Activated CD4-positive, alpha-beta T cell treated with anti-CD3 and anti-CD28 coated beads, Interleukin-2, amount 10 ng/mL, durations not matched to agents 7 days and 5 days (primary cell): ENCODE data around the gene TERT. TPM values are rescaled to one million over a fixed set of nuclear protein-coding genes. Genes with fewer than 3 reads are reported as not detected.
"Not testable (repeated sequence)": the region's sequence is repeated elsewhere in the genome, so short reads cannot be mapped to it uniquely, and the experiment has no call there.

Experiments
- CTCF ChIA-PET: fragments of 350-600 bp; sonication (Branson Sonifier 250); formaldehyde crosslinking; loops from one replicate; lab custom pipeline; 2021; ENCODE audit warnings: antibody characterized with exemption; lab: Charles Lee
- POLR2A ChIA-PET: fragments of 350-600 bp; sonication (Branson Sonifier 250); formaldehyde crosslinking; loops from one replicate; lab custom pipeline; 2021; ENCODE audit warnings: antibody characterized with exemption; lab: Charles Lee
- DNase-seq: peaks from one replicate; pipeline ENCODE4 v3.0.0-alpha.2; 2020
- H3K27ac Mint-ChIP-seq: one replicate; pipeline ENCODE4 v1.8.0; 2021; ENCODE audit warnings: mild to moderate bottlenecking, moderate library complexity, mixed read lengths
- H3K27me3 Mint-ChIP-seq: one replicate; pipeline ENCODE4 v1.8.0; 2021; ENCODE audit warnings: mixed read lengths
- H3K36me3 Mint-ChIP-seq: one replicate; pipeline ENCODE4 v1.8.0; 2021; ENCODE audit warnings: low read depth, mixed read lengths
- H3K4me1 Mint-ChIP-seq: one replicate; pipeline ENCODE4 v1.8.0; 2021; ENCODE audit warnings: mixed read lengths
- H3K4me3 Mint-ChIP-seq: one replicate; pipeline ENCODE4 v1.8.0; 2021; ENCODE audit warnings: mild to moderate bottlenecking, moderate library complexity, mixed read lengths
- H3K9me3 Mint-ChIP-seq: one replicate; pipeline ENCODE4 v1.8.0; 2021; ENCODE audit warnings: mixed read lengths
- total RNA-seq, 2 experiments: library from RNA; stranded (reverse); gene quantifications; one replicate each; pipeline ENCODE4 v1.2.3, GENCODE V29; 2021

Gene TERT
- total RNA-seq, 2 experiments from 2014 or later: 3.4 to 5.6 TPM

- POLR2A ChIA-PET: interaction anchor here (0.8 kb wide), 1 partner anchor 10 kb away, joined by 3 read pairs; no protein-coding TSS in a partner anchor
- CTCF ChIA-PET: interaction anchor here (0.6 kb wide), 1 partner anchor 10 kb away, joined by 4 read pairs; no protein-coding TSS in a partner anchor
- no peak for DNase-seq
- no peaks in the 10 kb centered on the region for H3K9me3 Mint-ChIP-seq
- no peak overlapping the region for H3K4me3 Mint-ChIP-seq
- no peaks in the 10 kb centered on the region for H3K27me3 Mint-ChIP-seq
- H3K4me1 Mint-ChIP-seq: peaks cover 27% of the 10 kb centered on the region
- H3K27ac Mint-ChIP-seq: peak overlapping the region; percentile 80
- H3K36me3 Mint-ChIP-seq: peaks cover 42% of the 10 kb centered on the region
Observed at GRCh38 chr5:1336749-1337488, 42.1 kb upstream of the TERT start.

DNA sequence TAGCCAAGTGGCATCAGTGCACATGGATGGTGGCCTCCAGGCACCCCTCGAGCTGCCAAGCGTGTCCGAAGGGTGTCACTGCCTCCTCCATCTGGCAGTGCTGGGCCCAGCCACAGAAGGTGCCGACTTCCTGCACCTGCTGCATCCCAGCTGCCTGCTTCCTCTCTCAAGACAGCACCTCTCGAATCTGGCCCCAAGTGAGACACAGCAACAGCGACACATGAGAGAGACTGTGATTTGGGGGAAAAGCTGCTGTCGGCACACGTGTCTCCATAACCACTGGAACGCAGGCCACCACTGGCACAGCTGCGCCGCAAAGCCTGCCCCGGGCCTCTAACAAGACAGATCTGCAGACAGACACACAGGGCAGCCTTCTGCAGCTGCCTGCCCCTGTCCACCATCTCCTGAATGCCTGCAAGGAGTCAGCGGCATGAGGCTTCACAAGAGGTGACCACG is 41.3 kb upstream of the TERT start:
- ChIA-PET CTCF (no interaction called here), POLR2A (interaction anchor here (0.8 kb wide), 1 partner anchor 9 kb away, joined by 3 read pairs; no protein-coding TSS in a partner anchor)
- Mint-ChIP-seq H3K4me1 (peaks cover 24% of the 10 kb centered on the region), H3K36me3 (peaks cover 39% of the 10 kb centered on the region), H3K4me3 (no peak overlapping the region), H3K9me3 (no peaks in the 10 kb centered on the region), H3K27ac (peak overlapping the region; percentile 80), H3K27me3 (no peaks in the 10 kb centered on the region)
- peak; percentile 29 for DNase-seq

GRCh38 chr5:1335540-1336095 is 40.8 kb upstream of the TERT start:
- Mint-ChIP-seq H3K36me3 (peaks cover 37% of the 10 kb centered on the region), H3K27ac (peak overlapping the region; percentile 80)

DNA sequence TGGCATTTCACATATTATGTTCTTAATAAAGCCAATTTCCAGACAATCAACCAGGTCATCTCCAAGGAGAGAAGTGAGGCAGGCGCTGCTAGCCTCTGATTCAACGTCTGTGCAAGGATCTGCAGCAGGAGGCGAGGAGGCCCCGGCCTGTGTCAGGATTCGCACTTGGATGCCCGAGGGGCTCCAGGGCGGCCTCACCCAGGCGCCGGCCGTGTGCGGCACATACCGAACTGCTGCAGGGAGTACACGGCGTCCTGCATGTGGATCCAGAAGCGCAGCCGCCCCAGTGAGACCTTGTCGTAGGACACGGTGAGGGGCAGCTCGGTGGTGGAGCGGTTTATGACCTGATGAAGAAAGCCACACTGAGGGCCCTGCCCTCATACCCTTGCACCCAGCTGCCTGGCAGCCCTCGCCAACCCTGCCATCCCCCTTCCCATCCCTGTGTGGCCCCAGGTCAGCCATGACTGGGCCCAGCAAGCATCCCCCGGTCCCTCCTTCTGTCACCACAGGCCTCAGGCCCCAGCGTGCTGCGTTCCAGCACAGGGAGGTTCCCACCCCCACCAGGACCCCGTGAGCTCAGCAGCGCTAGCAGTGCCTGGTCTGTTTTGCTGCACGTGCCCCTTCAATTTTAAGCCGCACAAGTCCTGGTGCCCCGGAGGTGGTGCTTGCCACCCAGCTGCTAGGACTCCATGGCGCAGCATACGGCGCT is 40.1 kb upstream of the TERT start:
- peaks cover 20% of the 10 kb centered on the region for H3K4me1 Mint-ChIP-seq
- POLR2A ChIA-PET: no interaction called here
- H3K4me3 Mint-ChIP-seq: no peak overlapping the region
- H3K9me3 Mint-ChIP-seq: no peaks in the 10 kb centered on the region
- H3K27ac Mint-ChIP-seq: no peak overlapping the region
- DNase-seq: no peak
- peaks cover 32% of the 10 kb centered on the region for H3K36me3 Mint-ChIP-seq
- CTCF ChIA-PET: no interaction called here
- H3K27me3 Mint-ChIP-seq: no peaks in the 10 kb centered on the region

More at GRCh38 chr5:1335540-1336095, 40.8 kb upstream of the TERT start:
- Mint-ChIP-seq H3K4me3 (no peak overlapping the region), H3K9me3 (no peaks in the 10 kb centered on the region), H3K27me3 (no peaks in the 10 kb centered on the region), H3K4me1 (peaks cover 22% of the 10 kb centered on the region)
- POLR2A ChIA-PET: no interaction called here
- CTCF ChIA-PET: no interaction called here
- DNase-seq: no peak

DNA sequence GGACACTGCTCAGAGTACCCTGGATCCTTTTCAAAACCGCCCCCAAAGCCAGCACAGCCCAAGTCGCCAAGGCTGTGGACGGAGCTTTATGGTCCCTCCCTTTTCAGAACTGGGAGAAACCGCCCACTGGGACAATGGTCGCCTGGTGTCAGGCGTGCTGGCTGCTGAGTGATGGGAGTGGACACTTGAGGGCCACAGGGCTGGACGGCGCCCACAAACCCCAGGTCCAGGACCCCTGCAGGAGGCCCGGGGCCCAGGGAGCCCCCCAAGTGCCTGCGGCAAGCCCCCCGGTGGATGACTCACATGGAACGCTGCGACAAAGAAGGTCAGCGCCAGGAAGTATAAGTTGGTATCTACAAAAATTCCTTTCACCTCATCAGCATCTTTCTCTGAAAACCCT is 39.1 kb upstream of the TERT start:
- CTCF ChIA-PET: no interaction called here
- DNase-seq: no peak
- POLR2A ChIA-PET: no interaction called here
- no peaks in the 10 kb centered on the region for H3K9me3 Mint-ChIP-seq
- no peaks in the 10 kb centered on the region for H3K27me3 Mint-ChIP-seq
- H3K27ac Mint-ChIP-seq: no peak overlapping the region
- H3K4me1 Mint-ChIP-seq: peaks cover 20% of the 10 kb centered on the region
- H3K4me3 Mint-ChIP-seq: no peak overlapping the region
- H3K36me3 Mint-ChIP-seq: peaks cover 32% of the 10 kb centered on the region

- POLR2A ChIA-PET, DNase-seq, H3K27ac Mint-ChIP-seq, H3K27me3 Mint-ChIP-seq, H3K9me3 Mint-ChIP-seq, CTCF ChIA-PET, H3K4me3 Mint-ChIP-seq: not testable (repeated sequence)
- Mint-ChIP-seq H3K4me1 (peaks cover 20% of the 10 kb centered on the region), H3K36me3 (peaks cover 30% of the 10 kb centered on the region)
Observed at GRCh38 chr5:1333286-1333685, 38.4 kb upstream of the TERT start.

DNA sequence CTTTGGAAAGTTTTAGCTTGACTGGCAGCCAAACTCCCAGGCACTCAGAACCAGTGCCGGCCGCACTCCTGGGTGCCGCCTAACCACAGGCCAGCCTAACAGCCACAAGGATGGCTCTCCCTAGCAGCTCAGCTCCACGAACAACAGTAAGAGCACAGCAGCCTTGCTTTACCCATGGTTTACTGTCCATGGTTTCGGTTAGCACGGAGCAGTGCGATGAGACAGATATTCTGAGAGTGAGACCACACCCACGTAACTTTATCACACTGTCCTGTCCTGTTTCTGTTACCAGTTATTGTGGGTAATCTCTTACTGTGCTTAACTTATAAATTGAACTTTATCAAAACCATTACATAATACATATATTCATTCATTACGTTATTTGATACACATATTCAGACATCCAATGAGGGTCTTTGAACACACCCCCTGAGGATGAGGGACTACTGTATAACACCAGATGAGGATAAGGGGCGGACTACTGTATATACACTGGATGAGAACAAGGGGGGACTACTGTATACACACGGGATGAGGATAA is 37.7 kb upstream of the TERT start:
- Mint-ChIP-seq H3K36me3 (peaks cover 25% of the 10 kb centered on the region), H3K27ac (no peak overlapping the region)

DNA sequence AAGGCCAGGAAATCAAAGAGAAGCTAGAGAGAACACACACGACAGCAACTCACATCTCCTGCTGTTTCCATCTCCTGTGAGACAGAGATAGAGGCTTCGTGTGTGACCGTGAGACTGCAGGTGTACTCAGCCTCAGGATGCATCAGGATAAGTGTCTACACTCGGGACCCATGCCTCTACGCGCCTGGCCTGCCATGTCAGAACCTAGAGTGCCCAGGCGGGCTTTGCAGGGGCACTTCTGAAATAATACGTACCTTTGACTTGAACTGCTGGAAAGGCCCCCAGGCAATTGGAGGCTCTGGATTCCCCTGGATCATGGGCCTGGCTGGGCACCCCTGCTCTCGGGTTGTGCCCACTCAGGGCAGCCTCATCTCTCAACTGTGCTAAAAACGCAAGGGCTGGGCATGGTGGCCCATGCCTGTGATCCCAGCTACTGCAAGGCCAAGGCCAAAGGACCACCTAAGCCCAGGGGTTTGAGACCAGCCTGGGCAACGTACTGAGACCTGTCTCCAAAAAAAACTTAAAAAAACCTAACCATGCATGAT is 37.1 kb upstream of the TERT start:
- Mint-ChIP-seq H3K4me1 (peaks cover 12% of the 10 kb centered on the region), H3K27me3 (no peaks in the 10 kb centered on the region), H3K36me3 (peaks cover 23% of the 10 kb centered on the region), H3K27ac (no peak overlapping the region), H3K9me3 (no peaks in the 10 kb centered on the region), H3K4me3 (no peak overlapping the region)
- POLR2A ChIA-PET: no interaction called here
- no peak for DNase-seq
- CTCF ChIA-PET: interaction anchor here (0.9 kb wide), 1 partner anchor 37 kb away, joined by 3 read pairs; the partner anchor contains the start of gene TERT

More for the DNA sequence above, 37.7 kb upstream of the TERT start:
- H3K4me1 Mint-ChIP-seq: peaks cover 18% of the 10 kb centered on the region
- DNase-seq: no peak
- CTCF ChIA-PET: interaction anchor here (0.9 kb wide), 1 partner anchor 38 kb away, joined by 3 read pairs; the partner anchor contains the start of gene TERT
- H3K4me3 Mint-ChIP-seq: no peak overlapping the region
- no peaks in the 10 kb centered on the region for H3K27me3 Mint-ChIP-seq
- H3K9me3 Mint-ChIP-seq: no peaks in the 10 kb centered on the region
- POLR2A ChIA-PET: no interaction called here

GRCh38 chr5:1330847-1331831 is 36.3 kb upstream of the TERT start:
- DNase-seq: no peak
- H3K27ac Mint-ChIP-seq: no peak overlapping the region
- H3K27me3 Mint-ChIP-seq: no peaks in the 10 kb centered on the region
- ChIA-PET POLR2A (no interaction called here), CTCF (interaction anchor here (0.9 kb wide), 2 partner anchors 18 to 37 kb away, joined by 3 read pairs; partner anchors contain the start of gene TERT)
- no peak overlapping the region for H3K4me3 Mint-ChIP-seq
- H3K4me1 Mint-ChIP-seq: peaks cover 5% of the 10 kb centered on the region
- H3K36me3 Mint-ChIP-seq: peaks cover 24% of the 10 kb centered on the region
- H3K9me3 Mint-ChIP-seq: no peaks in the 10 kb centered on the region

- POLR2A ChIA-PET: no interaction called here
- Mint-ChIP-seq H3K36me3 (peaks cover 25% of the 10 kb centered on the region), H3K4me1 (peaks cover 2% of the 10 kb centered on the region), H3K9me3 (no peaks in the 10 kb centered on the region), H3K27me3 (no peaks in the 10 kb centered on the region), H3K27ac (no peak overlapping the region), H3K4me3 (no peak overlapping the region)
- CTCF ChIA-PET: interaction anchor here (0.9 kb wide), 1 partner anchor 17 kb away, joined by 3 read pairs; no protein-coding TSS in a partner anchor
- DNase-seq: no peak
Observed at GRCh38 chr5:1330146-1330846, 35.4 kb upstream of the TERT start.

- CTCF ChIA-PET: interaction anchor here (0.9 to 1.6 kb wide), 2 partner anchors 10 to 12 kb away, joined by 3 to 4 read pairs; no protein-coding TSS in a partner anchor
- Mint-ChIP-seq H3K27ac (no peak overlapping the region), H3K27me3 (no peaks in the 10 kb centered on the region), H3K4me1 (peaks cover 2% of the 10 kb centered on the region), H3K4me3 (no peak overlapping the region), H3K36me3 (peaks cover 19% of the 10 kb centered on the region), H3K9me3 (no peaks in the 10 kb centered on the region)
- POLR2A ChIA-PET: no interaction called here
- DNase-seq: no peak
Observed at GRCh38 chr5:1329111-1329579, 34.3 kb upstream of the TERT start.
